ENCODE data around the gene SMIM38.
"Not testable (repeated sequence)": the region's sequence is repeated elsewhere in the genome, so short reads cannot be mapped to it uniquely, and the experiment has no call there.

The SMIM38 gene

DNA sequence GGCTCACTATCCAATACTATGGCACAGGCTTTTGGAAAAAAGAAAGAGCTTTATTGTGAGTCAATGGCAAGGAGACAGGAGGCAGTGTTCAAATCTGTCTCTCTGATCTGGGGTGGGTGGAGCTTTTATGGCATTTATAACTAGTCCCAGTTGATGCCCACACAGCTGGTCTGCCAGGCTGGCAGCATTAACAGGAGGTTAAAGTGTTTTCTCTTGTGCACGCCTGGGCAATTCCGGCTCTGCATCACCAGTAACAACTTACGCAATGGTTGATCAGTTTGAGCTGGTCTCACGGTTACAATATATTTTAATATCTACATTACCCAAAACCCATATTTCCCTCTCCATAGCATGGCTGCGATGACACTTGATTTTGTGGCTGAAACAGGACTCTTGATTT lies 15.1 kb upstream of the SMIM38 start:
- no peak for FAIRE-seq
- DNase-seq (ENCODE audit: insufficient read length, low spot score) = no peak
- TF ChIP-seq POLR2A (IDR thresholded peaks at IDR 0.05; ENCODE audit: low read depth, low read length) = no peak

DNA sequence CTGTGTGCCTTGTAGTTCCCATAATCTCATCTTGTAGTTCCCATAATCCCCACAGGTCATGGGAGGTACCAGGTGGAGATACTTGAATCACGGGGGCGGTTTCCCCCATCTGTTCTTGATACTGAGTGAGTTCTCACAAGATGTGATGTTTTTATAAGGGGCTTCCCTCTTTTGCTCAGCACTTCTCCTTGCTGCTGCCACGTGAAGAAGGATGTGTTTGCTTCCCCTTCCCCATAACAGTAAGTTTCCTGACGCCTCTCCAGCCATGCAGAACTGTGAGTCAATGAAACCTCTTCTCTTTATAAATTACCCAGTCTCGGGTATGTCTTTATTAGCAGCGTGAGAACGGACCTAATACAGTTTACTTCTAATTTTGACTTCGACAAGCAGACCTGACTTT lies 14.0 kb upstream of the SMIM38 start:
- no peak for FAIRE-seq
- no peak for DNase-seq (ENCODE audit: insufficient read length, low spot score)
- no peak for TF ChIP-seq POLR2A (IDR thresholded peaks at IDR 0.05; ENCODE audit: low read depth, low read length)

DNA sequence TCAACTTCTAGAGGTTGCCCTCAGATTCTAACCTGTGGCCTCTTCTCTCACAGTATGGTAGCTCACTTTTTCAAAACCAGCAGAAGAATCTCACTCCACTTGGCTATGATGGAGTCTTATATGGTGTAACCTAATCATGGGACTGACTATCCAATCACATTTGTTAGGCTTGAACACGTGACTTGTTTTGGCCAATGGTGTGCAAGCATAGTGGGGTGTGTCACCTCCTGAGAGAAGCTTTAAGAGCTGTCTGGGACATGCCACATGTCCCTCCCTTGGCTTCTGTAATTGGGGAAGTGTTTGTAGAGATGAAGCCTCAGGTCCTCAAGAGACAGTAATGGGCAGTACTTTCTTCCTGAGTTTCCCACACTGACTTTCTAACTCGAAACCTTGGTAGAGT lies 12.8 kb upstream of the SMIM38 start:
- DNase-seq (ENCODE audit: insufficient read length, low spot score) (no peak), FAIRE-seq (no peak)

DNA sequence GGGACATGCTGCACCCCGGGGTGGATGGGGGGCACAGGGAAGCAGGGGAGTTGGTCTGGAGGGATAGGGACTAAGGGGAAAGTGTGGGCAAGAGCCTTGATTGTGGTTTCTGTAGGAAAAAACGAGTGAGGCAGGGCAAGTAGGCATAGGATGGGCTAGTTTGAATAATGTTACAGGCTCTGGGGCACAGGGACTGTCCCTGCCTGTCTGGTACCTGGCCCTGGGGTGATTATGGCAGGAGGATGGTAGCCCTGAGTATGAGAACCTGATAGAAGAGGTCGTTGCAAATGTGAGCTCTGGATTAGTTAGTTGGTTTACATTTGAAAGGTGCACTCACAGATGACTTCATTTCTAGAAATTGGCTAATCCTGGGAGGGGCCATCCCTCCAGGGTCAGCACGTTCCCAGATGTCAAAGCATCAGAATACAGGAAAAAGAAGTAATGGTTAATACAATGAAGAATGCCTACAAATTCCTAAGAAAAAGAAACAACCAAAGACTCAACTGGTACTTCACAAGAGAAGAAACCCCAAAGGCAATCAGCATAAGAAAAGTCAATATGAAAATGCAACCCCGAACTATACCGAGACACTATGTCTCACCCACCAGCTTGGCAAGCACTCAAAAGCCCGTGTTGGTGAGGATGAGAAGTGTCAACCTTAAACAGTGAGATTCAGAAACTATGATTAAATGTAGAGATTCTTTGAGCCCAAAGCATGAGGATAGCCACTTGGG lies 11.3 kb upstream of the SMIM38 start:
- DNase-seq (ENCODE audit: insufficient read length, low spot score) = no peak
- FAIRE-seq = no peak
- TF ChIP-seq POLR2A (IDR thresholded peaks at IDR 0.05; ENCODE audit: low read depth, low read length) = no peak

More for the DNA sequence above, 12.8 kb upstream of the SMIM38 start:
- no peak for TF ChIP-seq POLR2A (IDR thresholded peaks at IDR 0.05; ENCODE audit: low read depth, low read length)

- FAIRE-seq = no peak
- TF ChIP-seq POLR2A (IDR thresholded peaks at IDR 0.05; ENCODE audit: low read depth, low read length) = no peak
- no peak for DNase-seq (ENCODE audit: insufficient read length, low spot score)
These were observed 10.7 kb upstream of the SMIM38 start for GRCh38 chr11:69145050-69145380.

GRCh38 chr11:69148377-69148762 lies 7.4 kb upstream of the SMIM38 start:
- DNase-seq (ENCODE audit: insufficient read length, low spot score) (no peak), FAIRE-seq (no peak)
- no peak for TF ChIP-seq POLR2A (IDR thresholded peaks at IDR 0.05; ENCODE audit: low read depth, low read length)

GRCh38 chr11:69148806-69149205 lies 6.9 kb upstream of the SMIM38 start:
- FAIRE-seq (no peak), DNase-seq (ENCODE audit: insufficient read length, low spot score) (no peak)
- TF ChIP-seq POLR2A (IDR thresholded peaks at IDR 0.05; ENCODE audit: low read depth, low read length) = no peak

DNA sequence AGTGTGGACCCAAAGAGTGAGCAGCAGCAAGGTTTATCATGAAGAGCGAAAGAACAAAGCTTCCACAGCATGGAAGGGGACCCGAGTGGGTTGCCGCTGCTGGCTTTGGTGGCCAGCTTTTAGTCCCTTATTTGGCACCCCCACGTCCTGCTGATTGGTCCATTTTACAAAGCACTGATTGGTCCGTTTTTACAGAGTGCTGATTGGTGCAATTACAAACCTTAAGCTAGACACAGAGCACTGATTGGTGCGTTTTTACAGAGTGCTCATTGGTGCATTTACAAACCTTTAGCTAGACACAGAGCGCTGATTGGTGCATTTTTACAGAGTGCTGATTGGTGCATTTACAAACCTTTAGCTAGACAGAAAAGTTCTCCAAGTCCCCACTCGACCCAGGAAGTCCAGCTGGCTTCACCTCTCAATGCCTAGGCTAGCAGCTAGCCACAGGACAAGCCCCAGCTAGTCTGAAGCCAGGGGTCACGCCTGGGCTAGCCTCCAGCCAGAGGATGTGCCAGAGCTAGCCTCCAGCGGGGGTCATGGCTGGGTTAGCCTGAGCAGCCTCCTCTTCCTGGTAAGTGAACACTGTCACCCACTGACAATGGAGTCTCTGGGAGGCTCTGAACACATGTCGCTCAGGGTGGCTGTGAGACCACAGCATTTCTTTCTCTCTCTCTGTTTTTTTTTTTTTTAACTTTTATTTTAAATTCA lies 6.2 kb upstream of the SMIM38 start:
- not testable (repeated sequence) for DNase-seq (ENCODE audit: insufficient read length, low spot score); FAIRE-seq

GRCh38 chr11:69150175-69150574 lies 5.6 kb upstream of the SMIM38 start:
- DNase-seq (ENCODE audit: insufficient read length, low spot score) (no peak), FAIRE-seq (no peak)
- no peak for TF ChIP-seq POLR2A (IDR thresholded peaks at IDR 0.05; ENCODE audit: low read depth, low read length)

DNA sequence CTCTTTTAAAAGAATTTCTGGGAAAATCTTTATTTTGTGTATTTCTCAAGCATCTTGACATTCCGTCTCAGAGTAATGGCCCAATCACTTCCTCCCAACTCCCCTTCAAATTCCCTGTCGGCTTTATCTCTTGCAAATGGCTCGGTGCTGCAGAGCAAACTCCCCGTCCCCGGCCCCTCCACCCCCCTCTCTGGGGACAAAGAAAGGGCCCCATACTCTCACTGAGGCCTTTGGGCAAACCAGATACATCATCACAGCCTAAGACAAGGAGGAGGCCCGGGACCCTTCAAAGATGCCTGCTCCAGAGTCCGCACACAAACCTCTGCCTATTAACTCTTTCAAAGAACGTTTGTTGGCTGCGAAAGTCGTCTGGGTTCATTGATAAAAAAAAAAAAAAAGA lies 3.9 kb upstream of the SMIM38 start:
- DNase-seq (ENCODE audit: insufficient read length, low spot score) (no peak), FAIRE-seq (no peak)
- TF ChIP-seq POLR2A (IDR thresholded peaks at IDR 0.05; ENCODE audit: low read depth, low read length) = no peak

DNA sequence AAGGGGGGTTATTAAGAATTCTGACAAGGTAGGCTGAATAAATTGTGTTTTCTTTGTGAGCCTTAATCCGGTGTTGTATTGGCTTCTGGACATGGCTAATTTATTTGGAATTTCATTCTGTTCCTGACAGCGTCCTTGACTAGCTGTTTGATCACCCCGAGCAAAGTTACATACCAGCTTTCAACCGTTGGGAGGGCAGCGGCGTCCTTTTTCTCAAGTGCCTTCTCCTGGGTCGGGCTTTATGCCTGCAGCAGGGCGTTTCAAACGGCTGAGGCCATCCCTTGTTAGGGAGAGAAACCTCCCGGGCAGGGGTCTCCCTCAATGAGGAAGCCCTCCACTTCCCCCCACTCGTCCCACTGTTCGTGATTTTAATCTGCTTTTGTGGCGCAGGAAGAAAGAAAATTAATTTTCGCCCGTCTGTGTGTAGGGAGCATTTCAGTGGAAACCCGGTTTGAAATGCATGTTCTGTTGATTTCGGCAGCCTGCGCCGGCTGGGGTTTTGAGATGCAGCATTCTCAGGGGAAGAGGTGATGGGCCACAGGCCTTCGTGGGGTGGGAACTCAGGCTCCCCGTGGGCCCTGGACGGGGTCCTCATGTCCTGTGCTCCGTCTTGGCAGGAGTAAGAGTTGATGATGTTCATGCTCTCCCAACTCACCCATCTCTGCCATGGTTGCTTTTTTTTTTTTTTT lies 2.9 kb upstream of the SMIM38 start:
- no peak for DNase-seq (ENCODE audit: insufficient read length, low spot score)
- no peak for TF ChIP-seq POLR2A (IDR thresholded peaks at IDR 0.05; ENCODE audit: low read depth, low read length)
- FAIRE-seq = no peak

GRCh38 chr11:69153661-69154060 lies 2.1 kb upstream of the SMIM38 start:
- no peak for DNase-seq (ENCODE audit: insufficient read length, low spot score)
- no peak for FAIRE-seq
- no peak for TF ChIP-seq POLR2A (IDR thresholded peaks at IDR 0.05; ENCODE audit: low read depth, low read length)

- DNase-seq (ENCODE audit: insufficient read length, low spot score) (no peak), FAIRE-seq (no peak)
- no peak for TF ChIP-seq POLR2A (IDR thresholded peaks at IDR 0.05; ENCODE audit: low read depth, low read length)
These were observed 1.4 kb upstream of the SMIM38 start for GRCh38 chr11:69154211-69154913.

DNA sequence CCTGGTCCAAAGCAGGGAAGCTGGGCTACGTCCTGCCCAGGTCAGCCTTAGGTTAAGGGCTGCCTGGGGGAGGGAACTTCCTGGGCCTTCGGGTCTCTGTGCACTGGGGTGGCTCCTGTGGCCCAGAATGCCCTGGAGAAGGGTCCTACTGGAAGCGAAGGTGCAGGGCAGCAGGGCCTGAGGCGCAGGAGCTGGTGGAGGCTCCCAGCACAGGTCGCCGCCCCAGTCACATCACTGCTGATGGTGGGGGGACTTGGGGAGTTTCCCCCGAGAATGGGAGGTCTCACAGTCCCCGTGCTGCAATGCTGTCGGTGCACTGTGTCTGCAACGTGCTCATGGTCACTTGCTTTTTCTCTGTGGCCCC lies 815 bp upstream of the SMIM38 start:
- no peak for TF ChIP-seq POLR2A (IDR thresholded peaks at IDR 0.05; ENCODE audit: low read depth, low read length)
- DNase-seq (ENCODE audit: insufficient read length, low spot score) (no peak), FAIRE-seq (no peak)
